K562 (cell line): Measurements from ENCODE around the gene MOK. TPM values are rescaled to one million over a fixed set of nuclear protein-coding genes. Genes with fewer than 3 reads are reported as not detected.

Experiments used
- ATAC-seq: fragments of 200-7000 bp; cut with Tn5 transposase; 3 replicates; pipeline ENCODE4 v1.9.1; 2020; ENCODE audit warnings: moderate library complexity
- BruUV-seq: library from RNA; stranded (reverse); fragments of 400-500 nt; replicated peaks from 2 replicates; lab custom pipeline; 2021; lab: Mats Ljungman, UMichigan
- CTCF ChIA-PET: fragments of 300-600 bp; formaldehyde crosslinking; extraction: SDS; loops from one replicate; lab custom pipeline; 2021; ENCODE audit warnings: low intra/inter-chr PET ratio; lab: Yijun Ruan, JAX
- POLR2A ChIA-PET: fragments of 300-600, 350-650 bp; sonication (Branson Sonifier 250); formaldehyde crosslinking; extraction: SDS; loops from one replicate; lab custom pipeline; 2021; ENCODE audit warnings: antibody characterized with exemption, inconsistent platforms; lab: Yijun Ruan, JAX
- DNase-seq, 4 experiments: peaks; one replicate each; pipeline versions ENCODE4 v3.0.0 to v3.0.0-alpha.2; 2011 to 2018; ENCODE audit warnings: low spot score in 3 of 4, mixed read lengths in 3 of 4; ENCODE audit errors: extremely low read depth in 1 of 4
- FAIRE-seq: peaks from 2 replicates; lab custom pipeline; 2011; peaks lifted over from hg19 to GRCh38; lab: Jason Lieb, UNC
- H2AFZ ChIP-seq: 2 replicates; pipeline ENCODE4 v1.6.0; 2011; ENCODE audit warnings: low read depth, low read length, control low read depth, inconsistent platforms
- H3K27ac ChIP-seq: fragments of 200-600 bp; 3 replicates; pipeline ENCODE4 v1.8.0; 2011; ENCODE audit warnings: low read depth, mild to moderate bottlenecking, control low read depth, inconsistent platforms, low read length, moderate library complexity, mixed read lengths; ENCODE audit errors: extremely low read depth
- H3K27me3 ChIP-seq, 2 experiments: fragments of 300-600 bp in 1 of 2; 2 replicates in 1 of 2; 3 replicates in 1 of 2; pipeline versions ENCODE4 v1.6.0 to v1.8.0; 2011; ENCODE audit warnings: inconsistent platforms in 2 of 2, low read length in 2 of 2, mild to moderate bottlenecking in 1 of 2, mixed read lengths in 1 of 2, moderate library complexity in 1 of 2; ENCODE audit not compliant: control insufficient read depth in 2 of 2, insufficient read depth in 2 of 2
- H3K36me3 ChIP-seq: fragments of 300-600 bp; 3 replicates; pipeline ENCODE4 v1.8.0; 2011; ENCODE audit warnings: mild to moderate bottlenecking, low read length, inconsistent platforms; ENCODE audit not compliant: control insufficient read depth, insufficient read depth
- H3K4me1 ChIP-seq, 2 experiments: fragments of 200-600 bp in 1 of 2; replicated peaks in 1 of 2; 2 replicates in 1 of 2; 3 replicates in 1 of 2; pipeline versions ENCODE4 v1.5.1 to v1.8.0; 2011; ENCODE audit warnings: inconsistent platforms in 2 of 2, low read length in 2 of 2, mild to moderate bottlenecking in 1 of 2, mixed read lengths in 1 of 2, moderate library complexity in 1 of 2; ENCODE audit not compliant: control insufficient read depth in 2 of 2, insufficient read depth in 2 of 2
- H3K4me2 ChIP-seq: 2 replicates; pipeline ENCODE4 v1.6.1; 2011; ENCODE audit warnings: low read length, control low read depth, inconsistent platforms, mixed read lengths; ENCODE audit not compliant: insufficient read depth
- H3K4me3 ChIP-seq: fragments of 200-600 bp; sonication (generic), shearing (Covaris generic); 2 replicates; pipeline ENCODE4 v1.5.1; 2016; ENCODE audit warnings: control low read depth, inconsistent platforms
- H3K79me2 ChIP-seq: fragments of 200-600 bp; 3 replicates; pipeline ENCODE4 v1.8.0; 2011; ENCODE audit warnings: low read length, inconsistent platforms; ENCODE audit not compliant: control insufficient read depth, insufficient read depth
- H3K9ac ChIP-seq, 2 experiments: 2 replicates each; pipeline versions ENCODE4 v1.6.0 to v1.6.1; 2011; ENCODE audit warnings: low read depth in 2 of 2, low read length in 2 of 2, control low read depth in 1 of 2, inconsistent platforms in 1 of 2, mild to moderate bottlenecking in 1 of 2, mixed read lengths in 1 of 2; ENCODE audit not compliant: insufficient read depth in 1 of 2
- H3K9me1 ChIP-seq: one replicate; pipeline ENCODE4 v1.6.0; 2011; ENCODE audit warnings: inconsistent platforms, mild to moderate bottlenecking, low read length, moderate library complexity; ENCODE audit not compliant: control insufficient read depth, insufficient read depth
- H3K9me3 ChIP-seq: replicated peaks from 2 replicates; pipeline ENCODE4 v1.5.1; 2011; ENCODE audit warnings: low read depth, low read length, inconsistent platforms; ENCODE audit not compliant: control insufficient read depth, insufficient read depth
- H4K20me1 ChIP-seq: replicated peaks from 2 replicates; pipeline ENCODE4 v1.6.1; 2011; ENCODE audit warnings: low read length, inconsistent platforms, mixed read lengths; ENCODE audit not compliant: control insufficient read depth, insufficient read depth
- ARHGAP35 ChIP-seq: fragments of 450-650 bp; IDR thresholded peaks from 2 replicates; pipeline ENCODE4 v1.6.1; 2018; ENCODE audit not compliant: partially characterized antibody
- ATF7 ChIP-seq: fragments of 450-650 bp; IDR thresholded peaks from 2 replicates; pipeline ENCODE4 v1.7.1; 2014; ENCODE audit warnings: mild to moderate bottlenecking, moderate library complexity
- GABPB2 ChIP-seq: fragments of 250-450 bp; sonication (Bioruptor Pico); conservative IDR thresholded peaks from 2 replicates; pipeline ENCODE4 v1.5.1; 2021; ENCODE audit warnings: mild to moderate bottlenecking
- HDAC8 ChIP-seq: fragments of 450-650 bp; IDR thresholded peaks from 2 replicates; pipeline ENCODE4 v1.6.1; 2016; ENCODE audit warnings: mild to moderate bottlenecking, missing genetic modification characterization, moderate library complexity, missing compliant biosample characterization
- NEUROD1 ChIP-seq: fragments of 150-350 bp; IDR thresholded peaks from 2 replicates; pipeline ENCODE4 v1.6.1; 2014; ENCODE audit warnings: borderline replicate concordance, low read length, low read depth; ENCODE audit not compliant: partially characterized antibody
- SNIP1 ChIP-seq: fragments of 450-650 bp; IDR thresholded peaks from 2 replicates; pipeline ENCODE4 v1.7.1; 2017; ENCODE audit warnings: low read depth, mild to moderate bottlenecking
- TAF15 ChIP-seq: fragments of 200-400 bp; formaldehyde crosslinking; IDR thresholded peaks from 2 replicates; pipeline ENCODE4 v1.6.1; 2017; ENCODE audit warnings: mild to moderate bottlenecking, low read depth, low read length, moderate library complexity
- ZKSCAN3 ChIP-seq: fragments of 250-450 bp; sonication (Bioruptor Pico); IDR thresholded peaks from 2 replicates; pipeline ENCODE4 v1.4.0; 2020
- ZNF436 ChIP-seq: fragments of 250-450, 450-650 bp; sonication (Bioruptor Pico); formaldehyde crosslinking; IDR thresholded peaks from 2 replicates; pipeline ENCODE4 v1.7.0; 2020; ENCODE audit warnings: mild to moderate bottlenecking
- ZNF740 ChIP-seq, 3 experiments: fragments of 200-800 bp in 1 of 3; sonication (Bioruptor generic) in 1 of 3; sonication (generic) in 1 of 3; formaldehyde crosslinking in 1 of 3; IDR thresholded peaks; 2 replicates each; pipeline versions ENCODE4 v1.6.1 to v1.8.0; 2016 to 2022; ENCODE audit warnings: mild to moderate bottlenecking in 2 of 3, missing compliant biosample characterization in 2 of 3, missing genetic modification characterization in 2 of 3, missing genetic modification reagents in 1 of 3
- WGBS: fragments of 100-300 bp; shearing (Covaris generic); methylation state at CpG from one replicate; pipeline ENCODE4 v1.1.6; 2016; ENCODE audit warnings: low coverage, mixed read lengths; ENCODE audit not compliant: insufficient coverage; ENCODE audit errors: missing lambda C conversion rate; 5-methylcytosine and 5-hydroxymethylcytosine counted together
- in situ Hi-C: fragments of 300-500 bp; cut with MboI; formaldehyde crosslinking; loops from 4 replicates; pipeline ENCODE4 v1.15.0; 2018; ENCODE audit warnings: inconsistent platforms, mixed read lengths
- intact Hi-C: fragments of 100-400 bp; cut with micrococcal nuclease; formaldehyde crosslinking; loops from 2 replicates; pipeline ENCODE4 v1.14.2; 2022
- polyA plus RNA-seq, 8 experiments: library from polyadenylated mRNA; depleted of rRNA in 4 of 8; stranded (reverse) in 5 of 8; unstranded in 3 of 8; fragments of >200 nt; fragmentation: Nextera tagmentation in 2 of 8; fragmentation: Illumina TruSeq in 1 of 8; extraction: Ambion mirVana in 2 of 8; extraction: Trizol in 1 of 8; gene quantifications; 2 replicates each; pipeline versions ENCODE4 v1.2.1 to v1.2.3, GENCODE V29; 2011 to 2014; ENCODE audit warnings: inconsistent platforms in 1 of 8, missing spikeins in 1 of 8
- total RNA-seq, 7 experiments: library from RNA; depleted of rRNA in 6 of 7; stranded (reverse); fragments of >200 nt in 6 of 7; fragmentation: Illumina TruSeq in 2 of 7; extraction: Trizol in 2 of 7; gene quantifications; 2 replicates each; pipeline versions ENCODE4 v1.2.1 to v1.2.3, GENCODE V29; 2011 to 2021; ENCODE audit warnings: low replicate concordance in 1 of 7
- TF ChIP-seq, protein P1 (sequence below): fragments of 200-800 bp; sonication (Bioruptor generic); IDR thresholded peaks from 2 replicates; pipeline ENCODE4 v1.6.1; 2016; ENCODE audit warnings: missing genetic modification characterization, missing compliant biosample characterization
- TF ChIP-seq, protein P2 (sequence below), 2 experiments: fragments of 450-650 bp in 1 of 2; sonication (generic) in 1 of 2; formaldehyde crosslinking; conservative IDR thresholded peaks; 2 replicates each; pipeline versions ENCODE4 v1.4.0 to v1.8.1; 2020 to 2022; ENCODE audit warnings: mild to moderate bottlenecking in 1 of 2, missing genetic modification reagents in 1 of 2
- TF ChIP-seq, protein P3 (sequence below): fragments of 450-650 bp; formaldehyde crosslinking; conservative IDR thresholded peaks from 2 replicates; pipeline ENCODE4 v1.4.0; 2022; ENCODE audit warnings: mild to moderate bottlenecking, missing genetic modification characterization

MOK gene
- total and polyA plus RNA-seq, 9 of the 15 experiments (the other 6 are each of a cell fraction or from before 2014, with no cell fraction given), result 1.3 to 8.4 (median 5.3) TPM

DNA sequence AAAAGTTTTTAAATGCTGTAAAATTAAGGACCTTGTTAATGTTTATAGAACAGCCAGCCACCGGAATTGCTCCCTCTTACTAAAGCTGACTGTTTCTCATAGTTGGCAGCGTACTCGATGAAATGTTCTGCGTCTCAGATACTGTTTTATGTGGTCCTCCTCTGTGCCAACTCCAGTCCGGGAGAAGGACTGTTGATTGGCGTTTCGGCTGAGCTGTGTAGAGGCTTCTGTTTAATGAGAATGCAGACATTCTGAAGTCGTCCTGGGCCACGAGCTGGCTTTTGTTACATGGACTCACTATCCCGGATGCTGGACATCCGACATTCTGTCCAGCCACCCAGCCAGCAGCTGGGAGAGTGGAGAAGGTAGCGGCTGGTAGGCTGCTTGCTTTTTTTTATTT lies 89.9 kb downstream of the MOK start:
- no peak overlapping the region for H3K4me3 ChIP-seq
- ATAC-seq, result no peak
- H3K9ac ChIP-seq, result no peak overlapping the region
- no peak overlapping the region for H3K27ac ChIP-seq
- H3K9me1 ChIP-seq, result no peaks in the 10 kb centered on the region
- no peak overlapping the region for H2AFZ ChIP-seq
- DNase-seq, result no peak
- FAIRE-seq, result no peak
- in situ Hi-C loops (no loop called here), intact Hi-C loops (no loop called here)
- peaks cover 0 to 18% of the 10 kb centered on the region in 2 experiments; a peak in 2 of 5 replicates for H3K4me1 ChIP-seq
- WGBS, result 88% methylated on average over 12 of the region's 12 CpGs
- peaks cover 14% of the 10 kb centered on the region; the same call in 1 of the 3 replicates for H3K36me3 ChIP-seq
- CTCF ChIA-PET, result interaction anchor here (0.7 kb wide), 1 partner anchor 99 kb away, joined by 6 read pairs; no protein-coding TSS in a partner anchor
- H3K79me2 ChIP-seq, result no peaks in the 10 kb centered on the region; the same call in none of the 3 replicates
- H4K20me1 ChIP-seq, result 0 out of 2 replicates have a peak, but pooled peaks cover 6% of the 10 kb centered on the region
- H3K4me2 ChIP-seq, result no peak overlapping the region
- POLR2A ChIA-PET, result interaction anchor here (0.7 to 1.2 kb wide), 4 partner anchors 9 to 53 kb away, joined by 3 to 4 read pairs (median 3); no protein-coding TSS in a partner anchor
- H3K9me3 ChIP-seq, result no peaks in the 10 kb centered on the region
- BruUV-seq, result no TSS peak
- H3K27me3 ChIP-seq, result no peaks in the 10 kb centered on the region
- TF ChIP-seq ZNF740 (CRISPR knock-in tag; IDR thresholded peaks at IDR 0.05) (no peak), ZNF740 (tag; IDR thresholded peaks at IDR 0.05) (no peak), TAF15 (no peak), ARHGAP35 (no peak), ATF7 (no peak), GABPB2 (CRISPR knock-in tag) (no peak), ZKSCAN3 (CRISPR knock-in tag) (no peak), NEUROD1 (no peak), SNIP1 (no peak), HDAC8 (no peak), ZNF436 (CRISPR knock-in tag) (no peak)
- TF ChIP-seq, protein P1, sequence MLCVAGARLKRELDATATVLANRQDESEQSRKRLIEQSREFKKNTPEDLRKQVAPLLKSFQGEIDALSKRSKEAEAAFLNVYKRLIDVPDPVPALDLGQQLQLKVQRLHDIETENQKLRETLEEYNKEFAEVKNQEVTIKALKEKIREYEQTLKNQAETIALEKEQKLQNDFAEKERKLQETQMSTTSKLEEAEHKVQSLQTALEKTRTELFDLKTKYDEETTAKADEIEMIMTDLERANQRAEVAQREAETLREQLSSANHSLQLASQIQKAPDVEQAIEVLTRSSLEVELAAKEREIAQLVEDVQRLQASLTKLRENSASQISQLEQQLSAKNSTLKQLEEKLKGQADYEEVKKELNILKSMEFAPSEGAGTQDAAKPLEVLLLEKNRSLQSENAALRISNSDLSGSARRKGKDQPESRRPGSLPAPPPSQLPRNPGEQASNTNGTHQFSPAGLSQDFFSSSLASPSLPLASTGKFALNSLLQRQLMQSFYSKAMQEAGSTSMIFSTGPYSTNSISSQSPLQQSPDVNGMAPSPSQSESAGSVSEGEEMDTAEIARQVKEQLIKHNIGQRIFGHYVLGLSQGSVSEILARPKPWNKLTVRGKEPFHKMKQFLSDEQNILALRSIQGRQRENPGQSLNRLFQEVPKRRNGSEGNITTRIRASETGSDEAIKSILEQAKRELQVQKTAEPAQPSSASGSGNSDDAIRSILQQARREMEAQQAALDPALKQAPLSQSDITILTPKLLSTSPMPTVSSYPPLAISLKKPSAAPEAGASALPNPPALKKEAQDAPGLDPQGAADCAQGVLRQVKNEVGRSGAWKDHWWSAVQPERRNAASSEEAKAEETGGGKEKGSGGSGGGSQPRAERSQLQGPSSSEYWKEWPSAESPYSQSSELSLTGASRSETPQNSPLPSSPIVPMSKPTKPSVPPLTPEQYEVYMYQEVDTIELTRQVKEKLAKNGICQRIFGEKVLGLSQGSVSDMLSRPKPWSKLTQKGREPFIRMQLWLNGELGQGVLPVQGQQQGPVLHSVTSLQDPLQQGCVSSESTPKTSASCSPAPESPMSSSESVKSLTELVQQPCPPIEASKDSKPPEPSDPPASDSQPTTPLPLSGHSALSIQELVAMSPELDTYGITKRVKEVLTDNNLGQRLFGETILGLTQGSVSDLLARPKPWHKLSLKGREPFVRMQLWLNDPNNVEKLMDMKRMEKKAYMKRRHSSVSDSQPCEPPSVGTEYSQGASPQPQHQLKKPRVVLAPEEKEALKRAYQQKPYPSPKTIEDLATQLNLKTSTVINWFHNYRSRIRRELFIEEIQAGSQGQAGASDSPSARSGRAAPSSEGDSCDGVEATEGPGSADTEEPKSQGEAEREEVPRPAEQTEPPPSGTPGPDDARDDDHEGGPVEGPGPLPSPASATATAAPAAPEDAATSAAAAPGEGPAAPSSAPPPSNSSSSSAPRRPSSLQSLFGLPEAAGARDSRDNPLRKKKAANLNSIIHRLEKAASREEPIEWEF, result no peak
- TF ChIP-seq, protein P2, sequence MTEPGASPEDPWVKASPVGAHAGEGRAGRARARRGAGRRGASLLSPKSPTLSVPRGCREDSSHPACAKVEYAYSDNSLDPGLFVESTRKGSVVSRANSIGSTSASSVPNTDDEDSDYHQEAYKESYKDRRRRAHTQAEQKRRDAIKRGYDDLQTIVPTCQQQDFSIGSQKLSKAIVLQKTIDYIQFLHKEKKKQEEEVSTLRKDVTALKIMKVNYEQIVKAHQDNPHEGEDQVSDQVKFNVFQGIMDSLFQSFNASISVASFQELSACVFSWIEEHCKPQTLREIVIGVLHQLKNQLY (CRISPR knock-in tag; conservative IDR thresholded peaks at IDR 0.05), result no peak
- TF ChIP-seq, protein P3, sequence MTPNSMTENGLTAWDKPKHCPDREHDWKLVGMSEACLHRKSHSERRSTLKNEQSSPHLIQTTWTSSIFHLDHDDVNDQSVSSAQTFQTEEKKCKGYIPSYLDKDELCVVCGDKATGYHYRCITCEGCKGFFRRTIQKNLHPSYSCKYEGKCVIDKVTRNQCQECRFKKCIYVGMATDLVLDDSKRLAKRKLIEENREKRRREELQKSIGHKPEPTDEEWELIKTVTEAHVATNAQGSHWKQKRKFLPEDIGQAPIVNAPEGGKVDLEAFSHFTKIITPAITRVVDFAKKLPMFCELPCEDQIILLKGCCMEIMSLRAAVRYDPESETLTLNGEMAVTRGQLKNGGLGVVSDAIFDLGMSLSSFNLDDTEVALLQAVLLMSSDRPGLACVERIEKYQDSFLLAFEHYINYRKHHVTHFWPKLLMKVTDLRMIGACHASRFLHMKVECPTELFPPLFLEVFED, result no peak
